ENCODE results near the gene CDC16. TPM values are rescaled to one million over a fixed set of nuclear protein-coding genes. Genes with fewer than 3 reads are reported as not detected.
"Not testable (repeated sequence)": the region's sequence is repeated elsewhere in the genome, so short reads cannot be mapped to it uniquely, and the experiment has no call there.

CDC16 gene
- polyA plus RNA-seq (ENCODE audit: low read depth in 6 of 6): 10 to 100 TPM; 21.4 to 29.9 (median 24.5) TPM

DNA sequence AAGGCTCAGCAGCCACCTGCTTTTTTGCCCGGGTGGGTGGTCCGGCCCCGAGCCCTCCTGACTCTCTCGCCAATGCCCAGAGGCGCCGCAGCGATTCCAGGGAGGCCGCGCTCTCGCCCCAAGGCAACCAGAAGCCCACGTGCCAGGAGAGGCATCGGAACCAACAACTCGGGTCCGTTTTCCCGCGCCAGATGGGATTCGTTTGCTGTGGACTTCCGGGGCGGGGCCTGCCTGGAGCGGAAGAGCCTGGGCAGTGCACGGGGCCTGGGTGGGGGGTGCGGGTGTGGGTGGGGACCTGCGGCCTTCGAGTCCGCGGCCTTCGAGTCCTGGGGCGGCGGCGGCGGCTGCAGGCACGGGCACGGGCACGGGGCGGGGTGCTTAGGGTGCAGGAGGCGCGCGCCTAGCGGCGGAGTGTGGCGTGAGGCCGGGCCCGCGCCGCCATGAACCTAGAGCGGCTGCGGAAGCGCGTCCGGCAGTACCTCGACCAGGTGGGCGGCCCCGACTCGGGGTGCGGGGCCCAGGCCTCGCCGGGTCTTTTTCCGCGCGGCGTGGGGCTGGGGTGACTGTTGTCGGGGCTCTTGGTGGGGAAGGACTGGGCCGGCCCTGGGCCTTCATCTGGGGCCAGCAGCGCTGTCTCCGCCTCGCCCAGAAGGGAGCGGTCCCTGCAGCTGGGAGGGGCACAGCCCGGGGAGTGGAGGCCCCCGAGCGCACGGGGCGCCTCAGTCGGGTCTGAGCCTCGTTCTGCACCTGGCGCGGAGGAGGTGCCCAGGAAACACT is at the start of gene CDC16:
Gene CDC16 (plus strand): TSS at position 253 of the 777 bp plus-strand sequence. CDS start 188 bp downstream, at position 441.
- Mint-ChIP-seq H3K4me1 (peaks cover 19 to 23% (median 21%) of the 10 kb centered on the region in 3 donors), H3K27me3 (peaks cover 17 to 21% (median 19%) of the 10 kb centered on the region in 3 donors), H3K27ac (peak within 1 kb of the TSS; percentile 74 to 96 (median 84)), H3K4me3 (peak within 1 kb of the TSS; percentile 81 to 94 (median 90)), H3K36me3 (peaks cover 5 to 8% of the 10 kb centered on the region in 2 donors), H3K9me3 (no peaks in the 10 kb centered on the region)
- DNase-seq (peak; percentile 66), ATAC-seq (ENCODE audit: low read depth in 2 of 2) (peak; percentile 81 to 84)

DNA sequence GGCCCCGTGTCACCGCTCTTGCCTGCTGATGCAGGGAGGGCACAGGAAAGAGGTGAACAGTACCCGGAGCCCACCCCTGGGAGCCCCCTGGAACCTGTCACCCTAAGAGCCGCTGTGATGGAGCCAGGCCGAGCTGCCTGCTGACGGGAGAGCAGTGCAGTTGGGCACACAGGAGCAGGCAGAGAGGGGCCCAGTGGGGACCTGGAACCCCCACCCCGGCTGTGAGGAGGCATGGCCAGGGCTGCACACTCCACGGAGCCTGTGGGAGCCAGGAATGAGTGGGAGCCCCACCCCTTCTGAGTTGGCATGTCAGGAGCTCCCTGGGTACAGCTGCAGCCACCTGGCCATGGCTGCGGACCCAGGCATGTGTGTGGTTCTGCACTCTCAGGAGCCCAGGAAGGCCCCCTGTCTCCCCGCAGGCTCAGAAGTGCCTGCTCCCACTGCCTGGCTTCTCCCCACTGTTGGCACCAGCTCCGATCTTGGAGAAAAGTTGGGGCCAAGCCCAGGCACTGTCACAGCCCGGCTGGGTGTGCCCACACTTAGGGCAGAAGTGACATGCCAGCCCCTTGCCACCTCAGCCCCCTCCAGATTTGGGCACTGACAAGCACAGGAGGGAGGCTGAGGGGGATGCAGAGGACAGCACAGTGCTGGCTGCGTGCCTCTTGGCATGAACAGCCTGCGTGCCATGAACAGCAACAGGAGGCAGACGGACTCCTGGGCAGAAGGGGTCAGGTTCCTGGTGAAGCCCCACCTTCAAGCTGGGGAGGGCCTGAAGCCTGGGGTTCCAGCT is 49.3 kb upstream of the CDC16 start:
- peaks cover 0 to 20% (median 15%) of the 10 kb centered on the region in 7 donors for H3K9me3 Mint-ChIP-seq
- H3K4me1 Mint-ChIP-seq: peaks cover 0 to 5% (median 0%) of the 10 kb centered on the region in 3 donors
- H3K27me3 Mint-ChIP-seq: peaks cover 6 to 27% (median 16%) of the 10 kb centered on the region in 3 donors
- peaks cover 6 to 10% of the 10 kb centered on the region in 2 donors for H3K36me3 Mint-ChIP-seq
- no peak for DNase-seq
- H3K4me3 Mint-ChIP-seq: no peak overlapping the region
- ATAC-seq (ENCODE audit: low read depth in 2 of 2): no peak
- H3K27ac Mint-ChIP-seq: no peak overlapping the region

GRCh38 chr13:114194853-114195252 is 39.8 kb upstream of the CDC16 start:
- Mint-ChIP-seq H3K36me3 (no peaks in the 10 kb centered on the region), H3K4me1 (no peaks in the 10 kb centered on the region), H3K27ac (peak overlapping the region in 2 of 6 donors; percentile 10 to 56), H3K27me3 (peaks cover 0 to 6% (median 0%) of the 10 kb centered on the region in 3 donors), H3K9me3 (peaks cover 0 to 22% (median 4%) of the 10 kb centered on the region in 7 donors), H3K4me3 (peak overlapping the region in 1 of 8 donors; percentile 22)
- ATAC-seq (ENCODE audit: low read depth in 2 of 2): no peak
- DNase-seq: no peak

- Mint-ChIP-seq H3K4me3 (no peak overlapping the region), H3K36me3 (no peaks in the 10 kb centered on the region), H3K4me1 (no peaks in the 10 kb centered on the region), H3K27ac (peak overlapping the region in 1 of 6 donors; percentile 65), H3K9me3 (peaks cover 0 to 11% (median 0%) of the 10 kb centered on the region in 7 donors), H3K27me3 (no peaks in the 10 kb centered on the region)
- no peak for ATAC-seq (ENCODE audit: low read depth in 2 of 2)
- no peak for DNase-seq
These were observed 38.1 kb upstream of the CDC16 start for GRCh38 chr13:114196629-114197028.

- ATAC-seq (ENCODE audit: low read depth in 2 of 2) (no peak), DNase-seq (no peak)
- H3K4me3 Mint-ChIP-seq: no peak overlapping the region
- no peaks in the 10 kb centered on the region for H3K36me3 Mint-ChIP-seq
- no peaks in the 10 kb centered on the region for H3K9me3 Mint-ChIP-seq
- no peaks in the 10 kb centered on the region for H3K27me3 Mint-ChIP-seq
- H3K4me1 Mint-ChIP-seq: no peaks in the 10 kb centered on the region
- no peak overlapping the region for H3K27ac Mint-ChIP-seq
These were observed 36.1 kb upstream of the CDC16 start for GRCh38 chr13:114198556-114198955.

DNA sequence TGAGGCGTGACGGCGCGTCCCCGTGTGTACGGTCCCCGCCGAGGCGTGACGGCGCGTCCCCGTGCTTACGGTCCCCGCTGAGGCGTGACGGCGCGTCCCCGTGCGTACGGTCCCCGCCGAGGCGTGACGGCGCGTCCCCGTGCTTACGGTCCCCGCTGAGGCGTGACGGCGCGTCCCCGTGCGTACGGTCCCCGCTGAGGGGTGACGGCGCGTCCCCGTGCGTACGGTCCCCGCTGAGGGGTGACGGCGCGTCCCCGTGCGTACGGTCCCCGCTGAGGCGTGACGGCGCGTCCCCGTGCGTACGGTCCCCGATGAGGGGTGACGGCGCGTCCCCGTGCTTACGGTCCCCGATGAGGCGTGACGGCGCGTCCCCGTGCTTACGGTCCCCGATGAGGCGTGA is 35.2 kb upstream of the CDC16 start:
- H3K9me3 Mint-ChIP-seq; H3K4me3 Mint-ChIP-seq; H3K4me1 Mint-ChIP-seq; ATAC-seq (ENCODE audit: low read depth in 2 of 2); H3K27me3 Mint-ChIP-seq; DNase-seq; H3K36me3 Mint-ChIP-seq; H3K27ac Mint-ChIP-seq: not testable (repeated sequence)

- no peak overlapping the region for H3K27ac Mint-ChIP-seq
- no peaks in the 10 kb centered on the region for H3K36me3 Mint-ChIP-seq
- ATAC-seq (ENCODE audit: low read depth in 2 of 2): peak; percentile 49 to 59
- H3K4me3 Mint-ChIP-seq: peak overlapping the region in 3 of 8 donors; percentile 9 to 26 (median 15)
- H3K27me3 Mint-ChIP-seq: peaks cover 0 to 4% (median 0%) of the 10 kb centered on the region in 3 donors
- H3K9me3 Mint-ChIP-seq: no peaks in the 10 kb centered on the region
- DNase-seq: peak; percentile 11
- H3K4me1 Mint-ChIP-seq: no peaks in the 10 kb centered on the region
These were observed 34.7 kb upstream of the CDC16 start for GRCh38 chr13:114199954-114200353.

GRCh38 chr13:114200399-114200911 is 34.2 kb upstream of the CDC16 start:
- no peak for ATAC-seq (ENCODE audit: low read depth in 2 of 2)
- H3K36me3 Mint-ChIP-seq: no peaks in the 10 kb centered on the region
- H3K27ac Mint-ChIP-seq: peak overlapping the region in 2 of 6 donors; percentile 15 to 36
- H3K4me3 Mint-ChIP-seq: peak overlapping the region in 1 of 8 donors; percentile 9
- H3K4me1 Mint-ChIP-seq: no peaks in the 10 kb centered on the region
- H3K9me3 Mint-ChIP-seq: no peaks in the 10 kb centered on the region
- peaks cover 0 to 5% (median 0%) of the 10 kb centered on the region in 3 donors for H3K27me3 Mint-ChIP-seq
- no peak for DNase-seq

GRCh38 chr13:114202581-114202980 is 32.1 kb upstream of the CDC16 start:
- Mint-ChIP-seq H3K27me3 (peaks cover 0 to 5% (median 0%) of the 10 kb centered on the region in 3 donors), H3K9me3 (peaks cover 0 to 5% (median 0%) of the 10 kb centered on the region in 7 donors), H3K27ac (peak overlapping the region in 1 of 6 donors; percentile 39), H3K36me3 (no peaks in the 10 kb centered on the region), H3K4me1 (no peaks in the 10 kb centered on the region), H3K4me3 (no peak overlapping the region)
- DNase-seq: no peak
- ATAC-seq (ENCODE audit: low read depth in 2 of 2): no peak

GRCh38 chr13:114203536-114203935 is 31.2 kb upstream of the CDC16 start:
- no peaks in the 10 kb centered on the region for H3K4me1 Mint-ChIP-seq

DNA sequence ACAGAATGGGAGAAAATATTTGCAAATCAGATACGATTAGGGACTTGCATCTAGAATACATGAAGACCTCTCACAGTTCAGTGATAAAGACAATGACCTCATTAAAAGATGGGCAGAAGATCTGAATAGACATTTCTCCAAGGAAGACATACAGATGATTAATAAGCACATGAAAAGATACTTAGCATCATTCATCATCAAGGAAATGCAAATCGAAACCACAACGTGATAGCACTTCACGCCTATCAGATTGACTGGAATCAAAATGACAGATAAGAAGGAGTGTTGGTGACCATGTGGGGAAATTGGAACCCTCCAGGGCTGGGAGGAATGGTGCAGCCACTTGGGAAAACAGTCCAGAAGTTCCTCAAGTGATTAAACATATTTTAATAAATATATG is 29.8 kb upstream of the CDC16 start:
- H3K36me3 Mint-ChIP-seq: no peaks in the 10 kb centered on the region
- H3K9me3 Mint-ChIP-seq: peaks cover 0 to 5% (median 0%) of the 10 kb centered on the region in 7 donors
- H3K4me1 Mint-ChIP-seq: no peaks in the 10 kb centered on the region
- no peak for DNase-seq
- H3K27ac Mint-ChIP-seq: no peak overlapping the region
- H3K4me3 Mint-ChIP-seq: no peak overlapping the region
- peaks cover 0 to 5% (median 0%) of the 10 kb centered on the region in 3 donors for H3K27me3 Mint-ChIP-seq
- no peak for ATAC-seq (ENCODE audit: low read depth in 2 of 2)

More at GRCh38 chr13:114203536-114203935, 31.2 kb upstream of the CDC16 start:
- no peaks in the 10 kb centered on the region for H3K36me3 Mint-ChIP-seq
- H3K27ac Mint-ChIP-seq: peak overlapping the region in 1 of 6 donors; percentile 51
- H3K4me3 Mint-ChIP-seq: peak overlapping the region in 1 of 8 donors; percentile 48
- ATAC-seq (ENCODE audit: low read depth in 2 of 2) (no peak), DNase-seq (no peak)
- peaks cover 0 to 5% (median 0%) of the 10 kb centered on the region in 7 donors for H3K9me3 Mint-ChIP-seq
- peaks cover 0 to 5% (median 0%) of the 10 kb centered on the region in 3 donors for H3K27me3 Mint-ChIP-seq

- no peaks in the 10 kb centered on the region for H3K4me1 Mint-ChIP-seq
- H3K27ac Mint-ChIP-seq: peak overlapping the region in 1 of 6 donors; percentile 37
- peaks cover 10 to 23% (median 18%) of the 10 kb centered on the region in 3 donors for H3K27me3 Mint-ChIP-seq
- no peak for DNase-seq
- H3K4me3 Mint-ChIP-seq: no peak overlapping the region
- H3K9me3 Mint-ChIP-seq: peaks cover 0 to 5% (median 0%) of the 10 kb centered on the region in 7 donors
- no peaks in the 10 kb centered on the region for H3K36me3 Mint-ChIP-seq
- ATAC-seq (ENCODE audit: low read depth in 2 of 2): no peak
These were observed 26.6 kb upstream of the CDC16 start for GRCh38 chr13:114208134-114208533.
